Measurements from ENCODE around the gene ZNF791.

The ZNF791 gene

GRCh38 chr19:12681074-12681987 is 70.6 kb downstream of the ZNF791 start, which contains the start of gene DHPS (continued):
- TF ChIP-seq TSHZ1 (tag by site-specific recombination; IDR thresholded peaks at IDR 0.05; ENCODE audit: borderline replicate concordance) (no peak), ZNF311 (tag by site-specific recombination; IDR thresholded peaks at IDR 0.05; ENCODE audit: borderline replicate concordance) (no peak), PRDM4 (tag by site-specific recombination; IDR thresholded peaks at IDR 0.05) (peak; percentile 35; the same call in 1 of the 2 replicates), ZNF248 (tag by site-specific recombination; IDR thresholded peaks at IDR 0.05) (no peak), PATZ1 (tag by site-specific recombination; IDR thresholded peaks at IDR 0.05) (peak; percentile 98), HOXA7 (CRISPR knock-in tag; IDR thresholded peaks at IDR 0.05; ENCODE audit: borderline replicate concordance) (no peak), REPIN1 (tag by site-specific recombination; IDR thresholded peaks at IDR 0.05; ENCODE audit: low read depth) (0 out of 2 replicates have a peak, but pooled peaks have one; percentile 77), ZNF560 (tag by site-specific recombination; IDR thresholded peaks at IDR 0.05; ENCODE audit: borderline replicate concordance) (no peak), ZNF513 (tag by site-specific recombination; IDR thresholded peaks at IDR 0.05) (no peak), ZNF544 (tag by site-specific recombination; IDR thresholded peaks at IDR 0.05) (no peak), ZBTB1 (tag by site-specific recombination; IDR thresholded peaks at IDR 0.05) (no peak), ZNF280C (tag by site-specific recombination; IDR thresholded peaks at IDR 0.05) (no peak), IKZF3 (tag by site-specific recombination; IDR thresholded peaks at IDR 0.05) (peak; percentile 81), OSR2 (tag by site-specific recombination; IDR thresholded peaks at IDR 0.05) (no peak), KLF9 (tag by site-specific recombination; IDR thresholded peaks at IDR 0.05; ENCODE audit: low read depth) (peak; percentile 88), ZNF530 (tag by site-specific recombination; IDR thresholded peaks at IDR 0.05; ENCODE audit: low read depth) (no peak), ZNF223 (tag by site-specific recombination; IDR thresholded peaks at IDR 0.05) (no peak)
- TF ChIP-seq, protein P1, sequence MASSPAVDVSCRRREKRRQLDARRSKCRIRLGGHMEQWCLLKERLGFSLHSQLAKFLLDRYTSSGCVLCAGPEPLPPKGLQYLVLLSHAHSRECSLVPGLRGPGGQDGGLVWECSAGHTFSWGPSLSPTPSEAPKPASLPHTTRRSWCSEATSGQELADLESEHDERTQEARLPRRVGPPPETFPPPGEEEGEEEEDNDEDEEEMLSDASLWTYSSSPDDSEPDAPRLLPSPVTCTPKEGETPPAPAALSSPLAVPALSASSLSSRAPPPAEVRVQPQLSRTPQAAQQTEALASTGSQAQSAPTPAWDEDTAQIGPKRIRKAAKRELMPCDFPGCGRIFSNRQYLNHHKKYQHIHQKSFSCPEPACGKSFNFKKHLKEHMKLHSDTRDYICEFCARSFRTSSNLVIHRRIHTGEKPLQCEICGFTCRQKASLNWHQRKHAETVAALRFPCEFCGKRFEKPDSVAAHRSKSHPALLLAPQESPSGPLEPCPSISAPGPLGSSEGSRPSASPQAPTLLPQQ (tag by site-specific recombination; IDR thresholded peaks at IDR 0.05): peak; percentile 57
- TF ChIP-seq, protein P2, sequence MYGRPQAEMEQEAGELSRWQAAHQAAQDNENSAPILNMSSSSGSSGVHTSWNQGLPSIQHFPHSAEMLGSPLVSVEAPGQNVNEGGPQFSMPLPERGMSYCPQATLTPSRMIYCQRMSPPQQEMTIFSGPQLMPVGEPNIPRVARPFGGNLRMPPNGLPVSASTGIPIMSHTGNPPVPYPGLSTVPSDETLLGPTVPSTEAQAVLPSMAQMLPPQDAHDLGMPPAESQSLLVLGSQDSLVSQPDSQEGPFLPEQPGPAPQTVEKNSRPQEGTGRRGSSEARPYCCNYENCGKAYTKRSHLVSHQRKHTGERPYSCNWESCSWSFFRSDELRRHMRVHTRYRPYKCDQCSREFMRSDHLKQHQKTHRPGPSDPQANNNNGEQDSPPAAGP (tag by site-specific recombination; IDR thresholded peaks at IDR 0.05): peak; percentile 57
- TF ChIP-seq, protein P3, sequence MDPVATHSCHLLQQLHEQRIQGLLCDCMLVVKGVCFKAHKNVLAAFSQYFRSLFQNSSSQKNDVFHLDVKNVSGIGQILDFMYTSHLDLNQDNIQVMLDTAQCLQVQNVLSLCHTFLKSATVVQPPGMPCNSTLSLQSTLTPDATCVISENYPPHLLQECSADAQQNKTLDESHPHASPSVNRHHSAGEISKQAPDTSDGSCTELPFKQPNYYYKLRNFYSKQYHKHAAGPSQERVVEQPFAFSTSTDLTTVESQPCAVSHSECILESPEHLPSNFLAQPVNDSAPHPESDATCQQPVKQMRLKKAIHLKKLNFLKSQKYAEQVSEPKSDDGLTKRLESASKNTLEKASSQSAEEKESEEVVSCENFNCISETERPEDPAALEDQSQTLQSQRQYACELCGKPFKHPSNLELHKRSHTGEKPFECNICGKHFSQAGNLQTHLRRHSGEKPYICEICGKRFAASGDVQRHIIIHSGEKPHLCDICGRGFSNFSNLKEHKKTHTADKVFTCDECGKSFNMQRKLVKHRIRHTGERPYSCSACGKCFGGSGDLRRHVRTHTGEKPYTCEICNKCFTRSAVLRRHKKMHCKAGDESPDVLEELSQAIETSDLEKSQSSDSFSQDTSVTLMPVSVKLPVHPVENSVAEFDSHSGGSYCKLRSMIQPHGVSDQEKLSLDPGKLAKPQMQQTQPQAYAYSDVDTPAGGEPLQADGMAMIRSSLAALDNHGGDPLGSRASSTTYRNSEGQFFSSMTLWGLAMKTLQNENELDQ (tag by site-specific recombination; IDR thresholded peaks at IDR 0.05; ENCODE audit: low read depth): no peak

Measured in HEK293 (cell line).